ENCODE data around the gene RETREG1. TPM values are rescaled to one million over a fixed set of nuclear protein-coding genes. Genes with fewer than 3 reads are reported as not detected.

Gene RETREG1
- total RNA-seq, 1 donor from 2014 or later: 3.0 TPM

DNA sequence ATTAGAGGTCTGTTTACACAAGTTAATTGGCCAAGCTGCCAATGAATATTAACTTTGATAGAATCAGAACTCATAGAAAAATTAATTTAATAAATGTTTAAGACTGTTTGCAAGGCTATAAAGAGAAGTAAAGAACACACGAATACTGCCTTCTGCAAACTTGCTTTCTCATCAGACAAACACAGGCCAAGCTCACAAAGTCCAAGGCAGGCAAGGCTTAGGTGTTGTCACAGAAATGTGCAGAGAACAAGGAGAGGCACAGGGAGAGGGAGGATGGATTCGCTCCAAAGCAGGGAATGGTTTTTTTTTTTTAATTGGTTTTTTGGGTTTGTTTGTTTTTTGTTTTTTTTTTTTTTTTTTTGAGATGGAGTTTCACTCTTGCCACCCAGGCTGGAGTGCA is 43.4 kb downstream of the RETREG1 start:
- H3K9me3 Mint-ChIP-seq: no peaks in the 10 kb centered on the region
- no peak overlapping the region for H3K27ac ChIP-seq
- peaks cover 9% of the 10 kb centered on the region for H3F3A ChIP-seq (ENCODE audit: low read depth)
- no peak overlapping the region for H3K9ac ChIP-seq
- H3K9me3 ChIP-seq (ENCODE audit: low read depth): no peaks in the 10 kb centered on the region
- H2AFZ ChIP-seq (replicated peaks): no peak overlapping the region
- H3K27ac Mint-ChIP-seq: no peak overlapping the region
- no peak overlapping the region for H3K4me3 ChIP-seq
- no peaks in the 10 kb centered on the region for H3K79me2 ChIP-seq (ENCODE audit: low read depth)
- DNase-seq (ENCODE audit: low spot score): no peak
- H4K20me1 ChIP-seq (ENCODE audit: low read depth): no peaks in the 10 kb centered on the region
- TF ChIP-seq EZH2phosphoT487 (IDR thresholded peaks at IDR 0.05): no peak
- no peak for TF ChIP-seq CTCF (IDR thresholded peaks at IDR 0.05)
- no peak for TF ChIP-seq EZH2 (IDR thresholded peaks at IDR 0.05)
- no peak overlapping the region for H3K4me3 Mint-ChIP-seq
- peaks cover 12% of the 10 kb centered on the region for H3K4me1 Mint-ChIP-seq
- H3K4me2 ChIP-seq: no peak overlapping the region
- no peaks in the 10 kb centered on the region for H3K36me3 ChIP-seq
- H3K36me3 Mint-ChIP-seq: no peaks in the 10 kb centered on the region
- H3K27me3 Mint-ChIP-seq (ENCODE audit: insufficient read depth, low read depth): peaks cover 2% of the 10 kb centered on the region
- H3K4me1 ChIP-seq: peaks cover 13% of the 10 kb centered on the region
- H3K27me3 ChIP-seq: no peaks in the 10 kb centered on the region

DNA sequence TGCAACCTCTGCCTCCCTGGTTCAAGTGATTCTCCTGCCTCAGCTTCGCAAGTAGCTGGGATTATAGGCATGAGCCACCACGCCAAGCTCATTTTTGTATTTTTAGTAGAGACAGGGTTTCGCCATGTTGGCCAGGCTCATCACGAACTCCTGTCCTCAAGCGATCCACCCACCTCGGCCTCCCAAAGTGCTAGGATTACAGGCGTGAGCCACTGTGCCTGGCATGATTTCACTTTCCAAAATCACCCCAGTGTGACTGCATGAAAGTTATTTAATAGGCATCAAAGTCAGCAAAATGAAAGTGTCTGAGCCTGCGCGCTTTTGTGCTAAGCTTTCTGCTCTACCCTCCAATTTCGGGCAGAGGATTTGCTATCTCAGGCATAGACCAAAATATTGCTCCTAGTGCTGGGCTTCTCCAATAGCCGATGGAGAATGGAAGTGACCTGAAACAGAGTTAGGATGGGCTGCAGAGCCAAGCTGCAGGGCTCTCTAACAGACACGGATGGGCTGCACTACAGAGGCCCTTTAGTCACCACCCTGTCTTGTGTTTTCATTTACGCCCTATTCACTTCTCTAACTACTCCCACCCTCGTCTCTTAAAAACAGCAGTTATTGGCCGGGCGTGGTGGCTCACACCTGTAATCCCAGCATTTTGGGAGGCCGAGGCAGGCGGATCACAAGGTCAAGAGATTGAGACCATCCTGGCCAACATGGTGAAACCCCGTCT is 44.3 kb downstream of the RETREG1 start:
- H3K27me3 Mint-ChIP-seq (ENCODE audit: insufficient read depth, low read depth): peaks cover 5% of the 10 kb centered on the region
- no peaks in the 10 kb centered on the region for H3K36me3 ChIP-seq
- H3F3A ChIP-seq (ENCODE audit: low read depth): peaks cover 8% of the 10 kb centered on the region
- no peaks in the 10 kb centered on the region for H3K9me3 ChIP-seq (ENCODE audit: low read depth)
- H3K79me2 ChIP-seq (ENCODE audit: low read depth): no peaks in the 10 kb centered on the region
- no peak overlapping the region for H3K4me3 ChIP-seq
- H3K4me1 ChIP-seq: peaks cover 8% of the 10 kb centered on the region
- TF ChIP-seq EZH2phosphoT487 (IDR thresholded peaks at IDR 0.05) (no peak), EZH2 (IDR thresholded peaks at IDR 0.05) (no peak), CTCF (IDR thresholded peaks at IDR 0.05) (no peak)
- no peak for DNase-seq (ENCODE audit: low spot score)
- H3K27ac Mint-ChIP-seq: no peak overlapping the region
- no peak overlapping the region for H3K27ac ChIP-seq
- H3K4me2 ChIP-seq: no peak overlapping the region
- H3K36me3 Mint-ChIP-seq: peaks cover 3% of the 10 kb centered on the region
- no peak overlapping the region for H3K9ac ChIP-seq
- no peak overlapping the region for H3K4me3 Mint-ChIP-seq
- H4K20me1 ChIP-seq (ENCODE audit: low read depth): no peaks in the 10 kb centered on the region
- H3K27me3 ChIP-seq: no peaks in the 10 kb centered on the region
- H3K4me1 Mint-ChIP-seq: peaks cover 11% of the 10 kb centered on the region
- no peak overlapping the region for H2AFZ ChIP-seq (replicated peaks)
- no peaks in the 10 kb centered on the region for H3K9me3 Mint-ChIP-seq

DNA sequence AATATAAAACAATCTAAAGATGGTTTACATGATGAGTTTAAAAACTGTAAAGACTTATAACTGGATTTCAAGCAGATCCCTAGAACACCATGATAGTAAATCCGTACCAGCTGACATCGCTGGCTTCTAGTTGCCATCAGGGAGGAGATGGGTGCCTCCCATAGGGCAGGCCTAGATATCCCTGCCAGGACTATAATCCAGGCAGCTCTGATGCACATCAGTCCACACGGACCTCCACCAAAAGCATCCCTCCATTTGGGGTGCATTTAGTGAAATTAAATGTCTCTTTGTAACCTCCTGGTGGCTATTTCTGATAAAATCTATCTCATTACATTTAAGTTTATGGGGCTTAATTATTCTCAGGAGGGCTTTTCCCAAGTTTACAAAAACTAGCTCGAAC is 45.8 kb downstream of the RETREG1 start:
- TF ChIP-seq CTCF (IDR thresholded peaks at IDR 0.05): no peak
- no peak for TF ChIP-seq EZH2 (IDR thresholded peaks at IDR 0.05)
- no peak for TF ChIP-seq EZH2phosphoT487 (IDR thresholded peaks at IDR 0.05)
- Histone ChIP-seq H3K4me3 (no peak overlapping the region), H3K4me1 (peaks cover 8% of the 10 kb centered on the region), H3F3A (ENCODE audit: low read depth) (peaks cover 8% of the 10 kb centered on the region), H3K27me3 (no peaks in the 10 kb centered on the region), H3K4me2 (no peak overlapping the region), H3K27ac (no peak overlapping the region), H2AFZ (replicated peaks) (no peak overlapping the region), H3K9ac (no peak overlapping the region), H3K36me3 (no peaks in the 10 kb centered on the region), H3K79me2 (ENCODE audit: low read depth) (no peaks in the 10 kb centered on the region), H4K20me1 (ENCODE audit: low read depth) (no peaks in the 10 kb centered on the region), H3K9me3 (ENCODE audit: low read depth) (no peaks in the 10 kb centered on the region)
- DNase-seq (ENCODE audit: low spot score): no peak
- peaks cover 3% of the 10 kb centered on the region for H3K36me3 Mint-ChIP-seq
- peaks cover 11% of the 10 kb centered on the region for H3K4me1 Mint-ChIP-seq
- no peaks in the 10 kb centered on the region for H3K9me3 Mint-ChIP-seq
- H3K27me3 Mint-ChIP-seq (ENCODE audit: insufficient read depth, low read depth): peaks cover 7% of the 10 kb centered on the region
- no peak overlapping the region for H3K4me3 Mint-ChIP-seq
- no peak overlapping the region for H3K27ac Mint-ChIP-seq

Measured in neural progenitor cell (in vitro differentiated cells).